ENCODE measurements around the gene TMEM214.

TMEM214 gene

DNA sequence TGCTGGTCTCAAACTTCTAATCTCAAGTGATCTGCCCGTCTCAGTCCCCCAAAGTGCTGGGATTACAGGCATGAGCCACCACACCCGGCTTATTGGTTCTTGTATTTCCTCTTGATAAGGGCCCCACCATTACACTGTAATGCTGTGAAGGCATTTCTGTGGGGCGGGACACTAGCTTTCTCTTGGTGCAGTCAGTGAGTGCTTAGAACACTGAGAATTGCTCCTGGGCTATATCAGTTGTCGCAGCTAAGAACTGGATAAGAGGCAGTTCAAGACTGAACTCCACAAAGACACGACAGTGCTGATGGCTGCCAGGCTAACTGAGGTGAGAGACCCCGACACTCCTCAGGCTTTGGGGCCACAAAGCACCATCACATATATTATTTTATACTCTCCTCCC, 55.9 kb downstream of the TMEM214 start:
- no peak for TF ChIP-seq FOXP2 (optimal IDR thresholded peaks at IDR 0.05; ENCODE audit: borderline replicate concordance, extremely low read depth, extremely low read length, insufficient read depth)
- no peak for TF ChIP-seq REST (IDR thresholded peaks at IDR 0.05; ENCODE audit: insufficient read depth in 1 of 2, low read depth in 2 of 2, low read length in 2 of 2)
- no peak for TF ChIP-seq POLR2AphosphoS5 (IDR thresholded peaks at IDR 0.05; ENCODE audit: low read depth, low read length)
- no peak for TF ChIP-seq TAF1 (IDR thresholded peaks at IDR 0.05; ENCODE audit: borderline replicate concordance, insufficient read depth, low read length)
- no peak for TF ChIP-seq SIN3A (IDR thresholded peaks at IDR 0.05; ENCODE audit: borderline replicate concordance, insufficient read depth, low read length)

DNA sequence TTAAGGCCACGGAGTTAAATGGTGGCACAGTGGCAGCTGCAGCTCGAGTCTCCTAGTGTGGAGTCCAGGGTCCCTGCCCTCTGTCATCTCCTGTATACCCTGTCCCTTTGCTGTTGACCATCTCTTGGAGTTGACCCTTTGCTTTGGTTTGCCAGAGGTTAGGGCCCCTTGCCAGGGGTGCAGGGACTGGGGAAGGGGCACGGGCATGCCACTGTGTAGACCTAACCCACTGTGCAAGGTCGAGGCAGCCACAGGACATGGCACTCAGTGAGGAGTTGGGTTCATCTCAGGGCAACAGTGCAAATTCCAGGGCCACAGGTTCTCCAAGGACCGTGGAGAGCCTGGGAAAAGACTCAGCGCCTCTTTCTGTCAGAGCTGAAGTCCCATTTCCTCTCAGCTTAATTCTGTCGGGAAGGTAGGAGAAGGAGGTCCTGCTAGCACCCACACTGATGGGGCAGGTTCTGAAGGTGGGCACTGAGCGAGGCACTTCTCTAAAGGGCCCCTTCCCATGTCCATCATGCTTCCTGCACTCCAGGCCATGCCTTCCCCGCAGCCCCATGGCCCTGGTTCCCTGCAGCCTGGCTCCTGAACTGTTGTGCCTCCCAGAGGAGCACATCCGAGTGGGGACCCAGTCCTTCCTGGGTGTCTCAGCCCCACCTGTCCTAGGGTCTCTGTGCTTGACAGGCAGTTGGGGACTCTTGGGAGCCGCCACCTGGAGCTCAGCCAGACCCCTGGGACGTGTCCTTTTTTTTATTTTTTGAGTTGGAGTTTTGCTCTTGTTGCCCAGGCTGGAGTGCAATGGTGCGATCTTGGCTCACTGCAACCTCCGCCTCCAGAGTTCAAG, 56.6 kb downstream of the TMEM214 start:
- TF ChIP-seq SIN3A (IDR thresholded peaks at IDR 0.05; ENCODE audit: borderline replicate concordance, insufficient read depth, low read length) = no peak
- no peak for TF ChIP-seq REST (IDR thresholded peaks at IDR 0.05; ENCODE audit: insufficient read depth in 1 of 2, low read depth in 2 of 2, low read length in 2 of 2)
- no peak for TF ChIP-seq POLR2AphosphoS5 (IDR thresholded peaks at IDR 0.05; ENCODE audit: low read depth, low read length)
- TF ChIP-seq TAF1 (IDR thresholded peaks at IDR 0.05; ENCODE audit: borderline replicate concordance, insufficient read depth, low read length) = no peak
- TF ChIP-seq FOXP2 (optimal IDR thresholded peaks at IDR 0.05; ENCODE audit: borderline replicate concordance, extremely low read depth, extremely low read length, insufficient read depth) = no peak

Measured in PFSK-1 (cell line).